ENCODE data around the gene FAM149A.

The FAM149A gene

DNA sequence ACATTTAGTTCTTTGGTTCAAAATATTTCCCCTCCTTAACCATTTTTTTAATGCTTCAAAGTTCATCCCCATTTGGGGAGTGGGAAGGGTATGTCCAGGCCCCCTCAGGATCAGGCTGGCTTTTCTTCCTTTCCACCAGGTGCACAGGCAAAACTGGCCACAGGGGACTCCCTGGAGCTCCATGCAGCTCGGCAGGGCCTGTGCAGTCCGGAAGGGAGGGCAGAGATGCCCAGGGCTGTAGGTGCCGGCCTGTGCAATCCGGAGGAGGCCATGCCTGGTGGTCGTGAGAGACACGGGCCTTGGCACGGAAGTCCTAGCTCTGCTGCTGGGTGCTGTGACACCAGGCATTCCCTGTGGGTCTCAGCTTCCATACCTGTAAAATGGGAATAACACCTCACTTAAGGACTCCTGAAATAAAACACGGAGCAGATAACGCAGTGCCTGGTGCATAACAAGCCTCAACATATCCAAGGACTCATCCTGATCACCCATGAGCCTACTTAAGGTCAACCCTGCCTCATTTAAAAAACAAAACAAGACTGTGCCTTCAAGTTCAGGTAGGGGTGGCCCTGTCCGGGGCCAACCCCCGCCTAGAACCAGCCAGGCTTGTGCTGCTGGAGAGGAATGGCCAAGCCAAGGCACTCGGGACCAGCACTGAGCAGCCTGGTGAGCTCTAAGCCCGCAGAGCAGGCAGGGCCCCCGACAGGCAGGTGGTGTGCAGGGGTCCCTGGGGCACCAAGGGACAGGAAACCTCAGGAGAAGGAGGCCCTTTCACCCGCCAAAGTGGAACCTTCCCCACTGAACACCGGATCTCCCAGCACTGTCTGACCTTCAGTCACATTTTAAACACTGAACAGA, 65.7 kb downstream of the FAM149A start:
- H3K27me3 ChIP-seq (ENCODE audit: insufficient read depth, low read length, poor library complexity, severe bottlenecking): no peaks in the 10 kb centered on the region
- H4K20me1 ChIP-seq (ENCODE audit: insufficient read depth, low read length, poor library complexity, severe bottlenecking): no peaks in the 10 kb centered on the region
- no peak overlapping the region for H3K9ac ChIP-seq (ENCODE audit: low read depth, low read length, poor library complexity, severe bottlenecking)
- no peak overlapping the region for H3K4me2 ChIP-seq (ENCODE audit: low read depth, low read length, poor library complexity, severe bottlenecking)
- H3K79me2 ChIP-seq (ENCODE audit: insufficient read depth, low read length): no peaks in the 10 kb centered on the region
- H3K9me3 ChIP-seq (ENCODE audit: insufficient read depth, low read depth, low read length): no peaks in the 10 kb centered on the region
- no peak overlapping the region for H2AFZ ChIP-seq (ENCODE audit: low read length)
- H3K36me3 ChIP-seq (ENCODE audit: insufficient read depth, low read length): no peaks in the 10 kb centered on the region
- no peaks in the 10 kb centered on the region for H3K4me1 ChIP-seq (ENCODE audit: insufficient read depth, low read length, poor library complexity, severe bottlenecking)
- no peaks in the 10 kb centered on the region for H3F3A ChIP-seq (ENCODE audit: low read depth)
- H3K9me2 ChIP-seq (replicated peaks; ENCODE audit: low read depth, low read length): no peaks in the 10 kb centered on the region
- H3K4me3 ChIP-seq (ENCODE audit: low read length, poor library complexity, severe bottlenecking): no peak overlapping the region
- TF ChIP-seq, protein P1, sequence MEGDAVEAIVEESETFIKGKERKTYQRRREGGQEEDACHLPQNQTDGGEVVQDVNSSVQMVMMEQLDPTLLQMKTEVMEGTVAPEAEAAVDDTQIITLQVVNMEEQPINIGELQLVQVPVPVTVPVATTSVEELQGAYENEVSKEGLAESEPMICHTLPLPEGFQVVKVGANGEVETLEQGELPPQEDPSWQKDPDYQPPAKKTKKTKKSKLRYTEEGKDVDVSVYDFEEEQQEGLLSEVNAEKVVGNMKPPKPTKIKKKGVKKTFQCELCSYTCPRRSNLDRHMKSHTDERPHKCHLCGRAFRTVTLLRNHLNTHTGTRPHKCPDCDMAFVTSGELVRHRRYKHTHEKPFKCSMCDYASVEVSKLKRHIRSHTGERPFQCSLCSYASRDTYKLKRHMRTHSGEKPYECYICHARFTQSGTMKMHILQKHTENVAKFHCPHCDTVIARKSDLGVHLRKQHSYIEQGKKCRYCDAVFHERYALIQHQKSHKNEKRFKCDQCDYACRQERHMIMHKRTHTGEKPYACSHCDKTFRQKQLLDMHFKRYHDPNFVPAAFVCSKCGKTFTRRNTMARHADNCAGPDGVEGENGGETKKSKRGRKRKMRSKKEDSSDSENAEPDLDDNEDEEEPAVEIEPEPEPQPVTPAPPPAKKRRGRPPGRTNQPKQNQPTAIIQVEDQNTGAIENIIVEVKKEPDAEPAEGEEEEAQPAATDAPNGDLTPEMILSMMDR (conservative IDR thresholded peaks at IDR 0.05; ENCODE audit: low read length): no peak
- no peak for TF ChIP-seq EZH2phosphoT487 (IDR thresholded peaks at IDR 0.05; ENCODE audit: borderline replicate concordance)

DNA sequence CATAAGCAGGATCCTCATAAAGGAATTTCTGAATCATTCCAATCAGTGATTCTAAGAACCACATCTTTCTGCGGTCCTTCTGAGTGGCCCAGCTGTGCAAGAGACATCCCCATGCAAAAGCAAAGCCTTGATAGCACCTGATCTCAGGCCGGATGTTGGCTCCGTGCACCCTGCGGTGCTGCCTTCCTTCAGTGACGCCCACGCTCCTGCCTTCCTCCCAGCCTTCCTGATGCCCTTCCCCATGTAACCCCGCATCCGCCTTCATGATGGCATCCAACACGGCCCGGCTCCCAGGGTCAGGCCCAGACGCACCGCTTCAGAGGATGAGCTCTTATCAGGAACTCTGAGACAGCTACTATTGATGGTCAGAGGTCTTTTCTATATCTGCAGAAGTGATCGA, 66.5 kb downstream of the FAM149A start:
- Histone ChIP-seq H3K4me1 (ENCODE audit: insufficient read depth, low read length, poor library complexity, severe bottlenecking) (no peaks in the 10 kb centered on the region), H3K27me3 (ENCODE audit: insufficient read depth, low read length, poor library complexity, severe bottlenecking) (no peaks in the 10 kb centered on the region), H3K79me2 (ENCODE audit: insufficient read depth, low read length) (no peaks in the 10 kb centered on the region), H3K9ac (ENCODE audit: low read depth, low read length, poor library complexity, severe bottlenecking) (no peak overlapping the region), H3K4me2 (ENCODE audit: low read depth, low read length, poor library complexity, severe bottlenecking) (no peak overlapping the region), H4K20me1 (ENCODE audit: insufficient read depth, low read length, poor library complexity, severe bottlenecking) (no peaks in the 10 kb centered on the region), H3K4me3 (ENCODE audit: low read length, poor library complexity, severe bottlenecking) (no peak overlapping the region), H2AFZ (ENCODE audit: low read length) (no peak overlapping the region), H3K36me3 (ENCODE audit: insufficient read depth, low read length) (no peaks in the 10 kb centered on the region), H3F3A (ENCODE audit: low read depth) (no peaks in the 10 kb centered on the region), H3K9me3 (ENCODE audit: insufficient read depth, low read depth, low read length) (no peaks in the 10 kb centered on the region), H3K9me2 (replicated peaks; ENCODE audit: low read depth, low read length) (no peaks in the 10 kb centered on the region)
- no peak for TF ChIP-seq EZH2phosphoT487 (IDR thresholded peaks at IDR 0.05; ENCODE audit: borderline replicate concordance)
- TF ChIP-seq, protein P1 (conservative IDR thresholded peaks at IDR 0.05; ENCODE audit: low read length): no peak

DNA sequence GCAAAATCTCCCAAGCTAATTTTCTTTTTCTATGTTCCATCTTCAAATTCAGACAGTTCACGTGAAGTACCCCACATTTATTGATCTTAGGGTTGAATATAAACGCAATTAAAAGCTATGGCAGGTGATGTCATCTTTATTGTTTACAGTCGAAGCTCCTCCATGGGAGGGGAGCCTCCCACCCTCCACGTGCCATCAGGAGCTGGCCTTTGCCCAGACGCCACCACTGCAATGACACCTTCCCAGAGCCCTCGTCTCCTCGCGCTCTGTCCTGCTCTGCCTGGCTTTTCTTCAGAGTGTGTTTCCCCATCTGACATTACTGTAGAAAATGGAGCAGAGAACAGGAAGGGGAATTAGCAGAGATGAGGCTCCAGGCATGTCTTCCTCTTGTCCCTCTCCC, 68.0 kb downstream of the FAM149A start:
- H3K9me2 ChIP-seq (replicated peaks; ENCODE audit: low read depth, low read length): no peaks in the 10 kb centered on the region
- H3K9ac ChIP-seq (ENCODE audit: low read depth, low read length, poor library complexity, severe bottlenecking): no peak overlapping the region
- H4K20me1 ChIP-seq (ENCODE audit: insufficient read depth, low read length, poor library complexity, severe bottlenecking): no peaks in the 10 kb centered on the region
- H3K4me1 ChIP-seq (ENCODE audit: insufficient read depth, low read length, poor library complexity, severe bottlenecking): no peaks in the 10 kb centered on the region
- no peak overlapping the region for H2AFZ ChIP-seq (ENCODE audit: low read length)
- H3K36me3 ChIP-seq (ENCODE audit: insufficient read depth, low read length): no peaks in the 10 kb centered on the region
- no peak overlapping the region for H3K4me2 ChIP-seq (ENCODE audit: low read depth, low read length, poor library complexity, severe bottlenecking)
- no peaks in the 10 kb centered on the region for H3K79me2 ChIP-seq (ENCODE audit: insufficient read depth, low read length)
- TF ChIP-seq, protein P1 (conservative IDR thresholded peaks at IDR 0.05; ENCODE audit: low read length): no peak
- TF ChIP-seq EZH2phosphoT487 (IDR thresholded peaks at IDR 0.05; ENCODE audit: borderline replicate concordance): no peak
- H3K27me3 ChIP-seq (ENCODE audit: insufficient read depth, low read length, poor library complexity, severe bottlenecking): no peaks in the 10 kb centered on the region
- H3K9me3 ChIP-seq (ENCODE audit: insufficient read depth, low read depth, low read length): no peaks in the 10 kb centered on the region
- no peak overlapping the region for H3K4me3 ChIP-seq (ENCODE audit: low read length, poor library complexity, severe bottlenecking)
- no peaks in the 10 kb centered on the region for H3F3A ChIP-seq (ENCODE audit: low read depth)

Measured in Loucy (cell line).